A673 (cell line): ENCODE data around the gene SETX. TPM values are rescaled to one million over a fixed set of nuclear protein-coding genes. Genes with fewer than 3 reads are reported as not detected.

Experiments used
- BruUV-seq: library from RNA; stranded (reverse); fragments of 400-500 nt; replicated peaks from 2 replicates; lab custom pipeline; 2021; lab: Mats Ljungman, UMichigan
- CTCF ChIA-PET: fragments of 300-600 bp; sonication (Branson Sonifier 250); formaldehyde crosslinking; loops from one replicate; lab custom pipeline; 2022; ENCODE audit warnings: antibody characterized with exemption; lab: Charles Lee
- POLR2A ChIA-PET: fragments of 300-600 bp; sonication (Branson Sonifier 250); formaldehyde crosslinking; loops from one replicate; lab custom pipeline; 2022; ENCODE audit warnings: antibody characterized with exemption; ENCODE audit not compliant: low non-redundant PET; lab: Charles Lee
- DNase-seq: peaks from one replicate; pipeline ENCODE4 v3.0.0-alpha.2; 2015; ENCODE audit warnings: low spot score
- H3K27ac ChIP-seq: fragments of 200-600 bp; sonication (generic); 2 replicates; pipeline ENCODE4 v1.5.1; 2016; ENCODE audit warnings: mixed run types, low read depth, mild to moderate bottlenecking, mixed read lengths, antibody characterized with exemption, low read length; ENCODE audit not compliant: poor library complexity, severe bottlenecking
- H3K27me3 ChIP-seq: fragments of 200-600 bp; sonication (generic); replicated peaks from 2 replicates; pipeline ENCODE4 v1.6.1; 2017; ENCODE audit warnings: mixed run types, low read depth, mild to moderate bottlenecking, mixed read lengths, antibody characterized with exemption, low read length; ENCODE audit not compliant: insufficient read depth, poor library complexity
- H3K36me3 ChIP-seq: fragments of 200-600 bp; sonication (generic); 2 replicates; pipeline ENCODE4 v1.6.1; 2016; ENCODE audit warnings: mixed run types, mild to moderate bottlenecking, mixed read lengths, antibody characterized with exemption, low read length; ENCODE audit not compliant: insufficient read depth, poor library complexity, severe bottlenecking
- H3K4me1 ChIP-seq: fragments of 200-600 bp; sonication (generic); 2 replicates; pipeline ENCODE4 v1.6.1; 2017; ENCODE audit warnings: mixed run types, mild to moderate bottlenecking, mixed read lengths, antibody characterized with exemption, low read length; ENCODE audit not compliant: insufficient read depth, poor library complexity, severe bottlenecking
- H3K4me3 ChIP-seq: fragments of 200-600 bp; sonication (generic); 2 replicates; pipeline ENCODE4 v1.5.1; 2016; ENCODE audit warnings: low read depth, mixed run types, mild to moderate bottlenecking, mixed read lengths, low read length; ENCODE audit not compliant: poor library complexity, severe bottlenecking
- H3K9me3 ChIP-seq: fragments of 200-600 bp; sonication (generic); 2 replicates; pipeline ENCODE4 v1.6.1; 2016; ENCODE audit warnings: mixed run types, low read depth, mild to moderate bottlenecking, mixed read lengths, antibody characterized with exemption, low read length; ENCODE audit not compliant: poor library complexity, severe bottlenecking
- EZH2 ChIP-seq: fragments of 200-600 bp; sonication (generic); IDR thresholded peaks from 2 replicates; pipeline ENCODE4 v1.6.1; 2017; ENCODE audit warnings: borderline replicate concordance, low read depth, mild to moderate bottlenecking, mixed read lengths, antibody characterized with exemption, low read length; ENCODE audit not compliant: poor library complexity, severe bottlenecking
- intact Hi-C: fragments of 100-400 bp; cut with micrococcal nuclease; formaldehyde crosslinking; loops from one replicate; pipeline ENCODE4 v1.10.0; 2022; ENCODE audit not compliant: unreplicated experiment
- total RNA-seq: library from RNA; stranded (reverse); gene quantifications from 2 replicates; pipeline ENCODE4 v1.2.3, GENCODE V29; 2021
- TF ChIP-seq, protein P1 (sequence below): fragments of 300-800, 200-600 bp; sonication (generic); conservative IDR thresholded peaks from 2 replicates; pipeline ENCODE4 v1.5.1; 2017; ENCODE audit warnings: low read depth, mild to moderate bottlenecking, antibody characterized with exemption, low read length, moderate library complexity, mixed read lengths

SETX gene
- total RNA-seq, 1 experiment from 2014 or later: 41.4 TPM

DNA sequence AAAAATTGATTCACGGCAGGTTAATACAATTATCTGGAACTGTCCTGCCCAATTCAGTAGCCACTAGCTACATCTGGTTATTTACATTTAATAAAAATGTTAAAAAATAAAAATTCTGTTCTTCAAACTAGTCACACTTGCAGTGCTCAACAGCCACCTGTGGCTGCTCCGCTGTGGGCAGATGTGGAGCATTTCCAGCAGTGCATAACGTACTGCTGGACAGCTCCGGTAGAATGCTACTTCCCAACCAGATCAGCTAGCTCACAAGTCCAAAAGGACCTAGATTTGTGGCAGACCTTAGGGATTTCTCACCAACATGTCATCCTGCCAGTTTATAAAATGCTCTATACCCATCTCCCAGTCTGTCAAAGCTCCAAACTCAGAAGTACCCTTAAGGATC, 42.8 kb downstream of the SETX start:
- Histone ChIP-seq H3K4me3 (no peak overlapping the region), H3K9me3 (no peaks in the 10 kb centered on the region), H3K4me1 (no peaks in the 10 kb centered on the region), H3K27ac (no peak overlapping the region), H3K36me3 (peaks cover 53% of the 10 kb centered on the region), H3K27me3 (no peaks in the 10 kb centered on the region)
- ChIA-PET CTCF (no interaction called here), POLR2A (no interaction called here)
- intact Hi-C loops: no loop called here
- TF ChIP-seq EZH2: no peak
- TF ChIP-seq, protein P1, sequence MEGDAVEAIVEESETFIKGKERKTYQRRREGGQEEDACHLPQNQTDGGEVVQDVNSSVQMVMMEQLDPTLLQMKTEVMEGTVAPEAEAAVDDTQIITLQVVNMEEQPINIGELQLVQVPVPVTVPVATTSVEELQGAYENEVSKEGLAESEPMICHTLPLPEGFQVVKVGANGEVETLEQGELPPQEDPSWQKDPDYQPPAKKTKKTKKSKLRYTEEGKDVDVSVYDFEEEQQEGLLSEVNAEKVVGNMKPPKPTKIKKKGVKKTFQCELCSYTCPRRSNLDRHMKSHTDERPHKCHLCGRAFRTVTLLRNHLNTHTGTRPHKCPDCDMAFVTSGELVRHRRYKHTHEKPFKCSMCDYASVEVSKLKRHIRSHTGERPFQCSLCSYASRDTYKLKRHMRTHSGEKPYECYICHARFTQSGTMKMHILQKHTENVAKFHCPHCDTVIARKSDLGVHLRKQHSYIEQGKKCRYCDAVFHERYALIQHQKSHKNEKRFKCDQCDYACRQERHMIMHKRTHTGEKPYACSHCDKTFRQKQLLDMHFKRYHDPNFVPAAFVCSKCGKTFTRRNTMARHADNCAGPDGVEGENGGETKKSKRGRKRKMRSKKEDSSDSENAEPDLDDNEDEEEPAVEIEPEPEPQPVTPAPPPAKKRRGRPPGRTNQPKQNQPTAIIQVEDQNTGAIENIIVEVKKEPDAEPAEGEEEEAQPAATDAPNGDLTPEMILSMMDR: no peak
- BruUV-seq: no TSS peak
- DNase-seq: no peak

DNA sequence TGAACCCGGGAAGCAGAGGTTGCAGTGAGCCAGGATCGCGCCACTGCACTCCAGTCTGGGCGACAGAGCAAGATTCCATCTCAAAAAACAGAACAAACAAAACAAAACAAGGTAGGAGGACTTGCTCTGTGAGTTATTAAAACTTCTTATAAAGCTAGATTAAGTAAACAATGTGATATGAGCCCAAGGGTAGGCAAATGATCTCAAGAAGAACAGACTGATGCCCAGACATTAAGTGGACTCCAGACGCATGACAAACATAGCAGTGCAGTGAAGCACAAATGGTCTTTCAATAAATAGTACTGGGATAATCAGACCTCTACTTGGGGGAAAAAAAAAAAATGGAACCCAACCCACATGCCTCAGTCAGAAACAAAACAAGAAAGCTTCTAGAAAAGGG, 45.7 kb downstream of the SETX start:
- TF ChIP-seq, protein P1: no peak
- no peak for TF ChIP-seq EZH2
- Histone ChIP-seq H3K27ac (no peak overlapping the region), H3K4me1 (no peaks in the 10 kb centered on the region), H3K27me3 (no peaks in the 10 kb centered on the region), H3K9me3 (no peaks in the 10 kb centered on the region), H3K36me3 (peaks cover 72% of the 10 kb centered on the region), H3K4me3 (no peak overlapping the region)
- DNase-seq: no peak
- BruUV-seq: no TSS peak
- ChIA-PET CTCF (no interaction called here), POLR2A (no interaction called here)
- intact Hi-C loops: no loop called here

DNA sequence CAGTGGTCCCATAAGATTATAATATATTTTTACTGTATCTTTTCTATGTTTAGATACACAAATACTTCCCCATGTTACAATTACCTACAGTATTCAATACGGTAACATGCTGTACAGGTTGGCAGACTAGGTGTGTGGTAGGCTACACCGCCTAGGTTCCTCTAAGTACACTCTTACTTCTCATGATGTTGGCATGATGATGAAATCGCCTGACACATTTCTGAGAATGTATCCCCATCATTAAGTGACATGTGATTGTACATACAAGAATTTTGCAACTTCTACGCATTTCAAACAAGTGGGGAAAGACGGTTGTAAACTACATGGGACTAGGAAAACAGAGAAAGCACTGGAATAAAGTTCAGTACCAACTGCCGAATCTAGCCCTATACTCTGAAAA, 53.3 kb downstream of the SETX start:
- Histone ChIP-seq H3K9me3 (no peaks in the 10 kb centered on the region), H3K4me1 (no peaks in the 10 kb centered on the region), H3K4me3 (no peak overlapping the region), H3K27ac (peak overlapping the region; percentile 11), H3K27me3 (no peaks in the 10 kb centered on the region), H3K36me3 (peaks cover 73% of the 10 kb centered on the region)
- ChIA-PET POLR2A (no interaction called here), CTCF (no interaction called here)
- intact Hi-C loops: no loop called here
- no peak for TF ChIP-seq EZH2
- TF ChIP-seq, protein P1: no peak
- BruUV-seq: no TSS peak
- no peak for DNase-seq
